ENCODE measurements around the gene ODAD3. TPM values are rescaled to one million over a fixed set of nuclear protein-coding genes. Genes with fewer than 3 reads are reported as not detected.

Gene ODAD3
- total RNA-seq, 6 experiments from 2014 or later = 0.21 to 0.73 (median 0.54) TPM

GRCh38 chr19:11420429-11421370 is 14.2 kb downstream of the ODAD3 start:
- H3K4me1 ChIP-seq = peaks cover 0 to 18% (median 0%) of the 10 kb centered on the region in 4 donors
- TF ChIP-seq, protein P1, sequence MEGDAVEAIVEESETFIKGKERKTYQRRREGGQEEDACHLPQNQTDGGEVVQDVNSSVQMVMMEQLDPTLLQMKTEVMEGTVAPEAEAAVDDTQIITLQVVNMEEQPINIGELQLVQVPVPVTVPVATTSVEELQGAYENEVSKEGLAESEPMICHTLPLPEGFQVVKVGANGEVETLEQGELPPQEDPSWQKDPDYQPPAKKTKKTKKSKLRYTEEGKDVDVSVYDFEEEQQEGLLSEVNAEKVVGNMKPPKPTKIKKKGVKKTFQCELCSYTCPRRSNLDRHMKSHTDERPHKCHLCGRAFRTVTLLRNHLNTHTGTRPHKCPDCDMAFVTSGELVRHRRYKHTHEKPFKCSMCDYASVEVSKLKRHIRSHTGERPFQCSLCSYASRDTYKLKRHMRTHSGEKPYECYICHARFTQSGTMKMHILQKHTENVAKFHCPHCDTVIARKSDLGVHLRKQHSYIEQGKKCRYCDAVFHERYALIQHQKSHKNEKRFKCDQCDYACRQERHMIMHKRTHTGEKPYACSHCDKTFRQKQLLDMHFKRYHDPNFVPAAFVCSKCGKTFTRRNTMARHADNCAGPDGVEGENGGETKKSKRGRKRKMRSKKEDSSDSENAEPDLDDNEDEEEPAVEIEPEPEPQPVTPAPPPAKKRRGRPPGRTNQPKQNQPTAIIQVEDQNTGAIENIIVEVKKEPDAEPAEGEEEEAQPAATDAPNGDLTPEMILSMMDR (IDR thresholded peaks at IDR 0.05) = no peak
- TF ChIP-seq POLR2A (IDR thresholded peaks at IDR 0.05) = no peak
- H3K9me3 ChIP-seq = no peaks in the 10 kb centered on the region
- DNase-seq (peak in 1 of 3 donors; percentile 55), ATAC-seq (peak; percentile 3 to 19 (median 10))
- whole genome bisulfite sequencing (ENCODE audit: insufficient coverage, low coverage, low lambda C conversion rate, missing lambda C conversion rate) = 14% methylated on average over 5 of the region's 46 CpGs
- H3K27me3 ChIP-seq = no peaks in the 10 kb centered on the region
- H3K36me3 ChIP-seq = no peaks in the 10 kb centered on the region
- intact Hi-C loops (cut with DNase I) = no loop called here
- peak overlapping the region; percentile 21 to 32 (median 23) for H3K4me3 ChIP-seq
- peak overlapping the region in 2 of 3 donors; percentile 54 to 60 for H3K27ac ChIP-seq

GRCh38 chr19:11418549-11419506 is 16.1 kb downstream of the ODAD3 start, which contains the start of gene RGL3:
Gene RGL3, minus strand, starts transcription at chr19:11419314. Its CDS starts 36 bp downstream, at chr19:11419278.
- peak within 1 kb of the TSS; percentile 47 to 77 (median 71) for H3K4me3 ChIP-seq
- intact Hi-C loops (cut with DNase I) = no loop called here
- no peaks in the 10 kb centered on the region for H3K36me3 ChIP-seq
- no peaks in the 10 kb centered on the region for H3K9me3 ChIP-seq
- H3K27me3 ChIP-seq = no peaks in the 10 kb centered on the region
- no peak for TF ChIP-seq POLR2A (IDR thresholded peaks at IDR 0.05)
- TF ChIP-seq, protein P1 (IDR thresholded peaks at IDR 0.05) = no peak
- peak; percentile 72 to 82 (median 80) for ATAC-seq
- peak within 1 kb of the TSS; percentile 40 to 48 (median 47) for H3K27ac ChIP-seq
- peak; percentile 77 to 81 (median 79) for DNase-seq
- H3K4me1 ChIP-seq = peaks cover 0 to 18% (median 0%) of the 10 kb centered on the region in 4 donors
- WGBS (ENCODE audit: insufficient coverage, low coverage, low lambda C conversion rate, missing lambda C conversion rate) = 0% methylated on average over 21 of the region's 72 CpGs

DNA sequence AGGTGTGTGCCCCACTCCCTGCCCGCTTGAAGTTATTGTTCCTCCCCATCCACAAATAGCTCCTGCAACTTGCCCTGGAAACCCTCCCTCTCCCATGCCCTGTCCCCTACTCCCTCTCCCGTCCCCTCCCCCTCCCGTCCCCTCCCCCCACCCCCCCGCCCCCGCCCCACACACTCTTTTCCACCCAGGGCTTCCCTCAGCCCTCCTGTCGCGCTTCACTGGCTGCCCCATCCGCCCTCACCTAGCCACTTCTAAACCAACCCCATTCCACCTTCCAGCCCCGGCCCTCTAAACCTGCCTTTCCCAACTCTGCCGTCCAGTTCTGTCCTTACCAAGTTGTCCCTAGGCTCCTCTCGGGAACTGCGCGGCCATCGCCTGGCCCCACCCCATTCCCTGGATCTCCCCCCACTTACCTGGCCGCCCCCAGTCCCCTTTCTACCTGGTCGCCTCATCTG is 16.8 kb downstream of the ODAD3 start:
- no peak for DNase-seq
- H3K9me3 ChIP-seq = no peaks in the 10 kb centered on the region
- WGBS (ENCODE audit: insufficient coverage, low coverage, low lambda C conversion rate, missing lambda C conversion rate) = 11% methylated on average over 16 of the region's 16 CpGs
- TF ChIP-seq, protein P1 (IDR thresholded peaks at IDR 0.05) = no peak
- no peaks in the 10 kb centered on the region for H3K27me3 ChIP-seq
- H3K4me3 ChIP-seq = peak overlapping the region; percentile 47 to 77 (median 71)
- no peaks in the 10 kb centered on the region for H3K36me3 ChIP-seq
- H3K4me1 ChIP-seq = peaks cover 0 to 18% (median 0%) of the 10 kb centered on the region in 4 donors
- no peak overlapping the region for H3K27ac ChIP-seq
- no peak for ATAC-seq
- intact Hi-C loops (cut with DNase I) = no loop called here

DNA sequence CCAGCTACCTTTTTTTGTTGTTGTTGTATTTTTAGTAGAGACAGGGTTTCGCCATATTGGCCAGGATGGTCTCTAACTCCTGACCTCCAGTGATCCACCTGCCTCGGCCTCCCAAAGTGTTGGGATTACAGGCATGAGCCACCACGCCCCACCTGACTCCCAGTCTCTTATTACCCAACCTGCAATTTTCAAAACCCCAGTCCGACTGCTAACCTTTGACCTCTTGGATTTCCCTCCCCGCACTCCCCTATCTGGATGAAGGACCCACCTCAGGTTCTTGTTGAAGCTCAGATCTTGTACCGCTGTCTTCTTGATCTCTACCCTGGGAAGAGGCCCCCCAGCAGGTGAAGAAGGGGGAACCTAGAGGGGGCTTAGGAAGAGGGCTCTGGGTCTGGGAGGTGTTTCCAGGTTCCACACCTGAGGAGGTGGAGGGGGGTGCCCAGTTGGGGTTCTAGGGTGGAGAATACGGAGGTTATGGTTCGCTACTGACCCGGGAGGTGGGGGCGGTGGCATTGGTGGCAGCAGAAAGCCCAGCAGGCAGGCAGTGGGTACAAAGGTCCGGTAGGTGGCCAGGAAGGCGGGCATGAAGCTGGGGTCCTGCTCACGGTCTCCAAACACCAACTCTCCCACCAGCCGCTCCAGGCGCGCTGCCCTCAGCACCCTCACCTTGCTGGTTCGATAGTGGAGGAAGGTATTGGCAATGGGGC is 18.4 kb downstream of the ODAD3 start:
- intact Hi-C loops (cut with DNase I) = no loop called here
- no peaks in the 10 kb centered on the region for H3K27me3 ChIP-seq

More for the DNA sequence above, 18.4 kb downstream of the ODAD3 start:
- Histone ChIP-seq H3K9me3 (no peaks in the 10 kb centered on the region), H3K4me1 (peaks cover 0 to 13% (median 0%) of the 10 kb centered on the region in 4 donors), H3K36me3 (no peaks in the 10 kb centered on the region), H3K27ac (no peak overlapping the region), H3K4me3 (no peak overlapping the region)
- DNase-seq (no peak), ATAC-seq (no peak)
- TF ChIP-seq POLR2A (IDR thresholded peaks at IDR 0.05) = no peak
- TF ChIP-seq, protein P1 (IDR thresholded peaks at IDR 0.05) = no peak
- WGBS (ENCODE audit: insufficient coverage, low coverage, low lambda C conversion rate, missing lambda C conversion rate) = 85% methylated on average over 11 of the region's 17 CpGs

Measured in right lobe of liver (tissue), 6 donors.